HepG2 (cell line): ENCODE data around the gene FAHD1.

Source experiments
- ZNF12 ChIP-seq: sonication (generic); formaldehyde crosslinking; IDR thresholded peaks from 2 replicates; pipeline ENCODE4 v1.5.0; 2020; ENCODE audit warnings: missing genetic modification reagents
- TF ChIP-seq, protein P1 (sequence below), 2 experiments: fragments of 450-650 bp in 1 of 2; sonication (generic) in 1 of 2; formaldehyde crosslinking in 1 of 2; IDR thresholded peaks; 2 replicates each; pipeline versions ENCODE4 v1.6.1 to v1.8.0; 2016 to 2022; ENCODE audit warnings: antibody characterized with exemption in 1 of 2, mild to moderate bottlenecking in 1 of 2, missing genetic modification reagents in 1 of 2
- TF ChIP-seq, protein P2 (sequence below): sonication (generic); formaldehyde crosslinking; IDR thresholded peaks from 2 replicates; pipeline ENCODE4 v1.5.0; 2020; ENCODE audit warnings: mild to moderate bottlenecking, missing genetic modification reagents, moderate library complexity
- TF ChIP-seq, protein P3 (sequence below), 2 experiments: sonication (generic) in 1 of 2; formaldehyde crosslinking in 1 of 2; IDR thresholded peaks; 2 replicates each; pipeline versions ENCODE4 v1.4.0 to v1.6.1; 2018 to 2020; ENCODE audit warnings: missing genetic modification reagents in 2 of 2, borderline replicate concordance in 1 of 2, low read depth in 1 of 2, mild to moderate bottlenecking in 1 of 2, missing biosample characterization in 1 of 2

DNA sequence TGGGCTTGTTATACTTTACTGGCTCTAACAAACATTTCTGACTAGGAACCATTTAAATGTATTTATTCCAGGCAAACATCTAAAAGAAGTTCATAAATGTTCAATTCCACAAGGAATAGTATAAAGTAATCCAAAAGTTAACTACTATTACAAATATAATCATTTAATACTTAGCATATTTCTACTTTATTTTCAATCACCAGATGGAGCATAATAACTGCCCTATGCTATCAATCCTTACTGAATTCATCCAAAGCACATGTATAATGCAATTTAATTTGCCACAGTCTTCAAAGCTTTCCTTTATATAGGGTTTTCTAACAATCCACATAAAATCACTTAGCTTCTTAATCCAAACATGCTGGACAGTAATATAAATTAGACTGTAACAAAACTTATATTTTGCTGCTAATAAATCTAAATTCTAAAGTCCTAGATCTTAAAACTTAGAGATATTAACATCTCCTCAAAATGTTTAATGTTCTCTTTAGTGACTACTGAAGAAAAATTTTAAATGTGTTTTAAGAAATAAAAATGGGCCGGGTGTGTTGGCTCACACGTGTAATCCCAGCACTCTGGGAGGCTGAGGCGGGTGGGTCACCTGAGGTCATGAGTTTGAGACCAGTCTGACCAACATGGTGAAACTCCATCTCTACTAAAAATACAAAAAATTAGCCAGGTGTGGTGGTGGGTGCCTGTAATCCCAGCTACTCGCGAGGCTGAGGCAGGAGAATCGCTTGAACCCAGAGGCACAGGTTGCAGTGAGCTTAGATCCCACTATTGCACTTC, 39.1 kb downstream of the FAHD1 start:
- TF ChIP-seq ZNF12, result no peak
- TF ChIP-seq, protein P1, sequence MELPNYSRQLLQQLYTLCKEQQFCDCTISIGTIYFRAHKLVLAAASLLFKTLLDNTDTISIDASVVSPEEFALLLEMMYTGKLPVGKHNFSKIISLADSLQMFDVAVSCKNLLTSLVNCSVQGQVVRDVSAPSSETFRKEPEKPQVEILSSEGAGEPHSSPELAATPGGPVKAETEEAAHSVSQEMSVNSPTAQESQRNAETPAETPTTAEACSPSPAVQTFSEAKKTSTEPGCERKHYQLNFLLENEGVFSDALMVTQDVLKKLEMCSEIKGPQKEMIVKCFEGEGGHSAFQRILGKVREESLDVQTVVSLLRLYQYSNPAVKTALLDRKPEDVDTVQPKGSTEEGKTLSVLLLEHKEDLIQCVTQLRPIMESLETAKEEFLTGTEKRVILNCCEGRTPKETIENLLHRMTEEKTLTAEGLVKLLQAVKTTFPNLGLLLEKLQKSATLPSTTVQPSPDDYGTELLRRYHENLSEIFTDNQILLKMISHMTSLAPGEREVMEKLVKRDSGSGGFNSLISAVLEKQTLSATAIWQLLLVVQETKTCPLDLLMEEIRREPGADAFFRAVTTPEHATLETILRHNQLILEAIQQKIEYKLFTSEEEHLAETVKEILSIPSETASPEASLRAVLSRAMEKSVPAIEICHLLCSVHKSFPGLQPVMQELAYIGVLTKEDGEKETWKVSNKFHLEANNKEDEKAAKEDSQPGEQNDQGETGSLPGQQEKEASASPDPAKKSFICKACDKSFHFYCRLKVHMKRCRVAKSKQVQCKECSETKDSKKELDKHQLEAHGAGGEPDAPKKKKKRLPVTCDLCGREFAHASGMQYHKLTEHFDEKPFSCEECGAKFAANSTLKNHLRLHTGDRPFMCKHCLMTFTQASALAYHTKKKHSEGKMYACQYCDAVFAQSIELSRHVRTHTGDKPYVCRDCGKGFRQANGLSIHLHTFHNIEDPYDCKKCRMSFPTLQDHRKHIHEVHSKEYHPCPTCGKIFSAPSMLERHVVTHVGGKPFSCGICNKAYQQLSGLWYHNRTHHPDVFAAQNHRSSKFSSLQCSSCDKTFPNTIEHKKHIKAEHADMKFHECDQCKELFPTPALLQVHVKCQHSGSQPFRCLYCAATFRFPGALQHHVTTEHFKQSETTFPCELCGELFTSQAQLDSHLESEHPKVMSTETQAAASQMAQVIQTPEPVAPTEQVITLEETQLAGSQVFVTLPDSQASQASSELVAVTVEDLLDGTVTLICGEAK (IDR thresholded peaks at IDR 0.05), result no peak
- TF ChIP-seq, protein P1 (CRISPR knock-in tag; IDR thresholded peaks at IDR 0.05), result no peak
- TF ChIP-seq, protein P2, sequence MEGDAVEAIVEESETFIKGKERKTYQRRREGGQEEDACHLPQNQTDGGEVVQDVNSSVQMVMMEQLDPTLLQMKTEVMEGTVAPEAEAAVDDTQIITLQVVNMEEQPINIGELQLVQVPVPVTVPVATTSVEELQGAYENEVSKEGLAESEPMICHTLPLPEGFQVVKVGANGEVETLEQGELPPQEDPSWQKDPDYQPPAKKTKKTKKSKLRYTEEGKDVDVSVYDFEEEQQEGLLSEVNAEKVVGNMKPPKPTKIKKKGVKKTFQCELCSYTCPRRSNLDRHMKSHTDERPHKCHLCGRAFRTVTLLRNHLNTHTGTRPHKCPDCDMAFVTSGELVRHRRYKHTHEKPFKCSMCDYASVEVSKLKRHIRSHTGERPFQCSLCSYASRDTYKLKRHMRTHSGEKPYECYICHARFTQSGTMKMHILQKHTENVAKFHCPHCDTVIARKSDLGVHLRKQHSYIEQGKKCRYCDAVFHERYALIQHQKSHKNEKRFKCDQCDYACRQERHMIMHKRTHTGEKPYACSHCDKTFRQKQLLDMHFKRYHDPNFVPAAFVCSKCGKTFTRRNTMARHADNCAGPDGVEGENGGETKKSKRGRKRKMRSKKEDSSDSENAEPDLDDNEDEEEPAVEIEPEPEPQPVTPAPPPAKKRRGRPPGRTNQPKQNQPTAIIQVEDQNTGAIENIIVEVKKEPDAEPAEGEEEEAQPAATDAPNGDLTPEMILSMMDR (CRISPR knock-in tag), result no peak
- TF ChIP-seq, protein P3, sequence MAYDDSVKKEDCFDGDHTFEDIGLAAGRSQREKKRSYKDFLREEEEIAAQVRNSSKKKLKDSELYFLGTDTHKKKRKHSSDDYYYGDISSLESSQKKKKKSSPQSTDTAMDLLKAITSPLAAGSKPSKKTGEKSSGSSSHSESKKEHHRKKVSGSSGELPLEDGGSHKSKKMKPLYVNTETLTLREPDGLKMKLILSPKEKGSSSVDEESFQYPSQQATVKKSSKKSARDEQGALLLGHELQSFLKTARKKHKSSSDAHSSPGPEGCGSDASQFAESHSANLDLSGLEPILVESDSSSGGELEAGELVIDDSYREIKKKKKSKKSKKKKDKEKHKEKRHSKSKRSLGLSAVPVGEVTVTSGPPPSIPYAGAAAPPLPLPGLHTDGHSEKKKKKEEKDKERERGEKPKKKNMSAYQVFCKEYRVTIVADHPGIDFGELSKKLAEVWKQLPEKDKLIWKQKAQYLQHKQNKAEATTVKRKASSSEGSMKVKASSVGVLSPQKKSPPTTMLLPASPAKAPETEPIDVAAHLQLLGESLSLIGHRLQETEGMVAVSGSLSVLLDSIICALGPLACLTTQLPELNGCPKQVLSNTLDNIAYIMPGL (CRISPR knock-in tag; IDR thresholded peaks at IDR 0.05; ENCODE audit: borderline replicate concordance in 1 of 2, low read depth in 1 of 2), result no peak
